GM19455 (cell line): Measurements from ENCODE around the gene STEAP3.

ENCODE experiments used
- ATAC-seq: cut with Tn5 transposase; IDR thresholded peaks from one replicate; pipeline ENCODE4 v1.9.1; 2021; ENCODE audit not compliant: unreplicated experiment

The STEAP3 gene

GRCh38 chr2:119223521-119224390 lies at the start of gene STEAP3:
TSS of gene STEAP3 (plus strand) at chr2:119223834. CDS start at chr2:119231013, 7,179 bp downstream.
- peak; percentile 83 for ATAC-seq

- peak; percentile 77 for ATAC-seq
These were observed 49.2 kb upstream of the STEAP3 start for GRCh38 chr2:119174216-119174992.

GRCh38 chr2:119174993-119175347 lies 48.7 kb upstream of the STEAP3 start:
- no peak for ATAC-seq

GRCh38 chr2:119175517-119175916 lies 48.1 kb upstream of the STEAP3 start:
- ATAC-seq, result no peak

GRCh38 chr2:119177171-119177837 lies 46.3 kb upstream of the STEAP3 start:
- ATAC-seq, result no peak

- ATAC-seq, result no peak
These were observed 45.8 kb upstream of the STEAP3 start for GRCh38 chr2:119177838-119178190.

- no peak for ATAC-seq
These were observed 44.9 kb upstream of the STEAP3 start for GRCh38 chr2:119178776-119179175.

GRCh38 chr2:119179202-119179601 lies 44.4 kb upstream of the STEAP3 start:
- ATAC-seq, result no peak

GRCh38 chr2:119179991-119180390 lies 43.6 kb upstream of the STEAP3 start:
- ATAC-seq, result no peak

- ATAC-seq, result no peak
These were observed 42.7 kb upstream of the STEAP3 start for GRCh38 chr2:119180892-119181291.

GRCh38 chr2:119181391-119181790 lies 42.2 kb upstream of the STEAP3 start:
- no peak for ATAC-seq

- no peak for ATAC-seq
These were observed 41.7 kb upstream of the STEAP3 start for GRCh38 chr2:119181791-119182445.

GRCh38 chr2:119184512-119184911 lies 39.1 kb upstream of the STEAP3 start:
- ATAC-seq, result no peak

- no peak for ATAC-seq
These were observed 33.1 kb upstream of the STEAP3 start for GRCh38 chr2:119190321-119191111.

- ATAC-seq, result no peak
These were observed 30.7 kb upstream of the STEAP3 start for GRCh38 chr2:119192893-119193292.

- no peak for ATAC-seq
These were observed 28.6 kb upstream of the STEAP3 start for GRCh38 chr2:119195001-119195400.

GRCh38 chr2:119195887-119196286 lies 27.7 kb upstream of the STEAP3 start:
- ATAC-seq, result no peak

GRCh38 chr2:119196301-119197125 lies 27.1 kb upstream of the STEAP3 start:
- ATAC-seq, result no peak

GRCh38 chr2:119197126-119197405 lies 26.6 kb upstream of the STEAP3 start:
- no peak for ATAC-seq
